ENCODE measurements around the gene ZNF516.

DNA sequence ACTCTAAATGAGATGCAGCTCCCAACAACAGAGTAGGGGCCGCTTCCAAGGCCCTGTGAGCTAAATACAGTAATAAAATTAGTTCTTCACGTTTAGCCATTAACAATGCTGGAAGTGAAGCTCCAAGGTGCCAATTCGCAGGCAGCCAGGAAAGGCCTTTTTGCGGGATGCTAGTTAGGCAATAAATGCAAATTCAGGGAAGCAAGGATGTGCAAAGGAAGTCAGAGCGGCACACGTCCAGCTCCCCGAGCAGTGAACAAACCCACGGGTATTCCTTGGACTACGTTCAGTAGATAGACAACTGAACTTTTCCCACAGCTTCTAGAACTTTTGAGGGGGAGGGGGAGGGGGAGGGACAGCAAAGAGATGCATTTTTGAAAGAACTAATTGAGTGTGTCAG, 6.9 kb downstream of the ZNF516 start:
- TF ChIP-seq, protein P1, sequence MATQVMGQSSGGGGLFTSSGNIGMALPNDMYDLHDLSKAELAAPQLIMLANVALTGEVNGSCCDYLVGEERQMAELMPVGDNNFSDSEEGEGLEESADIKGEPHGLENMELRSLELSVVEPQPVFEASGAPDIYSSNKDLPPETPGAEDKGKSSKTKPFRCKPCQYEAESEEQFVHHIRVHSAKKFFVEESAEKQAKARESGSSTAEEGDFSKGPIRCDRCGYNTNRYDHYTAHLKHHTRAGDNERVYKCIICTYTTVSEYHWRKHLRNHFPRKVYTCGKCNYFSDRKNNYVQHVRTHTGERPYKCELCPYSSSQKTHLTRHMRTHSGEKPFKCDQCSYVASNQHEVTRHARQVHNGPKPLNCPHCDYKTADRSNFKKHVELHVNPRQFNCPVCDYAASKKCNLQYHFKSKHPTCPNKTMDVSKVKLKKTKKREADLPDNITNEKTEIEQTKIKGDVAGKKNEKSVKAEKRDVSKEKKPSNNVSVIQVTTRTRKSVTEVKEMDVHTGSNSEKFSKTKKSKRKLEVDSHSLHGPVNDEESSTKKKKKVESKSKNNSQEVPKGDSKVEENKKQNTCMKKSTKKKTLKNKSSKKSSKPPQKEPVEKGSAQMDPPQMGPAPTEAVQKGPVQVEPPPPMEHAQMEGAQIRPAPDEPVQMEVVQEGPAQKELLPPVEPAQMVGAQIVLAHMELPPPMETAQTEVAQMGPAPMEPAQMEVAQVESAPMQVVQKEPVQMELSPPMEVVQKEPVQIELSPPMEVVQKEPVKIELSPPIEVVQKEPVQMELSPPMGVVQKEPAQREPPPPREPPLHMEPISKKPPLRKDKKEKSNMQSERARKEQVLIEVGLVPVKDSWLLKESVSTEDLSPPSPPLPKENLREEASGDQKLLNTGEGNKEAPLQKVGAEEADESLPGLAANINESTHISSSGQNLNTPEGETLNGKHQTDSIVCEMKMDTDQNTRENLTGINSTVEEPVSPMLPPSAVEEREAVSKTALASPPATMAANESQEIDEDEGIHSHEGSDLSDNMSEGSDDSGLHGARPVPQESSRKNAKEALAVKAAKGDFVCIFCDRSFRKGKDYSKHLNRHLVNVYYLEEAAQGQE (IDR thresholded peaks at IDR 0.05; ENCODE audit: insufficient read depth in 1 of 2, low read depth in 2 of 2, low read length in 2 of 2): no peak
- TF ChIP-seq FOXP2 (optimal IDR thresholded peaks at IDR 0.05; ENCODE audit: borderline replicate concordance, extremely low read depth, extremely low read length, insufficient read depth) (no peak), POLR2AphosphoS5 (IDR thresholded peaks at IDR 0.05; ENCODE audit: low read depth, low read length) (no peak), TAF1 (IDR thresholded peaks at IDR 0.05; ENCODE audit: borderline replicate concordance, insufficient read depth, low read length) (no peak)
